GM10248 (cell line): ENCODE data around the gene RRAD.
"Not testable (repeated sequence)": the region's sequence is repeated elsewhere in the genome, so short reads cannot be mapped to it uniquely, and the experiment has no call there.

Experiments used
- CTCF ChIA-PET: fragments of 300-600 bp; sonication (Branson Sonifier 250); formaldehyde crosslinking; extraction: SDS; loops from one replicate; lab custom pipeline; 2021; ENCODE audit warnings: antibody characterized with exemption; lab: Yijun Ruan, JAX
- POLR2A ChIA-PET: fragments of 350-650 bp; sonication (Branson Sonifier 250); formaldehyde crosslinking; extraction: SDS; loops from one replicate; lab custom pipeline; 2020; ENCODE audit warnings: antibody characterized with exemption; lab: Yijun Ruan, JAX
- DNase-seq: peaks from one replicate; pipeline ENCODE4 v3.0.0; 2012; ENCODE audit errors: extremely low spot score
- CTCF ChIP-seq: IDR thresholded peaks from 2 replicates; pipeline ENCODE4 v1.5.1; 2012; ENCODE audit warnings: mild to moderate bottlenecking, low read depth; ENCODE audit errors: extremely low read depth, missing control alignments, control extremely low read depth

Gene RRAD

GRCh38 chr16:66899945-66900710 lies 25.2 kb downstream of the RRAD start:
- ChIA-PET CTCF (interaction anchor here (1.4 to 1.9 kb wide), 2 partner anchors 19 to 29 kb away, joined by 4 to 7 read pairs; partner anchors contain the start of gene CDH16), POLR2A (no interaction called here)
- no peak for TF ChIP-seq CTCF
- no peak for DNase-seq

GRCh38 chr16:66899310-66899944 lies 25.9 kb downstream of the RRAD start:
- POLR2A ChIA-PET, result no interaction called here
- CTCF ChIA-PET, result interaction anchor here (8.4 kb wide), 1 partner anchor 27 kb away, joined by 115 read pairs; the partner anchor contains the start of gene RRAD
- TF ChIP-seq CTCF, result no peak
- DNase-seq, result no peak

- no peak for DNase-seq
- POLR2A ChIA-PET, result no interaction called here
- CTCF ChIA-PET, result interaction anchor here (8.4 kb wide), 1 partner anchor 27 kb away, joined by 115 read pairs; the partner anchor contains the start of gene RRAD
- TF ChIP-seq CTCF, result no peak
Observed at GRCh38 chr16:66898933-66899309, 26.4 kb downstream of the RRAD start.

- CTCF ChIA-PET, result interaction anchor here (1.6 to 8.4 kb wide), 2 partner anchors 20 to 28 kb away, joined by 5 to 115 read pairs; partner anchors contain the start of genes CDH16 and RRAD
- no peak for DNase-seq
- TF ChIP-seq CTCF, result no peak
- POLR2A ChIA-PET, result no interaction called here
Observed at GRCh38 chr16:66898207-66898606, 27.1 kb downstream of the RRAD start.

- POLR2A ChIA-PET, DNase-seq: not testable (repeated sequence)
- CTCF ChIA-PET, result interaction anchor here (1.0 to 8.4 kb wide), 18 partner anchors 10 to 289 kb away, joined by 3 to 115 read pairs (median 7); partner anchors contain the start of genes CDH16, PDP2 and RRAD
Observed at GRCh38 chr16:66896682-66897081, 28.7 kb downstream of the RRAD start.

- no peak for TF ChIP-seq CTCF
- POLR2A ChIA-PET, result no interaction called here
- CTCF ChIA-PET, result interaction anchor here (0.8 to 8.4 kb wide), 28 partner anchors 9 to 329 kb away, joined by 3 to 115 read pairs (median 6); partner anchors contain the start of genes CDH16, PDP2 and RRAD
- DNase-seq, result no peak
Observed at GRCh38 chr16:66895999-66896398, 29.3 kb downstream of the RRAD start.

GRCh38 chr16:66895689-66895979 lies 29.7 kb downstream of the RRAD start:
- POLR2A ChIA-PET, result no interaction called here
- no peak for TF ChIP-seq CTCF
- DNase-seq, result no peak
- CTCF ChIA-PET, result interaction anchor here (0.7 to 8.4 kb wide), 36 partner anchors 9 to 490 kb away, joined by 3 to 115 read pairs (median 5); partner anchors contain the start of genes CDH16, NAE1, PDP2 and RRAD
